Caco-2 (cell line): ENCODE results near the gene LRRC15. TPM values are rescaled to one million over a fixed set of nuclear protein-coding genes. Genes with fewer than 3 reads are reported as not detected.

Source experiments
- BruUV-seq: library from RNA; stranded (reverse); fragments of 400-500 nt; replicated peaks from 2 replicates; lab custom pipeline; 2021; lab: Mats Ljungman, UMichigan
- CTCF ChIA-PET: fragments of 300-600 bp; sonication (Branson Sonifier 250); formaldehyde crosslinking; loops from one replicate; lab custom pipeline; 2022; ENCODE audit warnings: antibody characterized with exemption; lab: Charles Lee
- POLR2A ChIA-PET: fragments of 300-600 bp; sonication (Branson Sonifier 250); formaldehyde crosslinking; loops from one replicate; lab custom pipeline; 2022; ENCODE audit warnings: antibody characterized with exemption; lab: Charles Lee
- DNase-seq, 2 experiments: peaks; one replicate each; pipeline versions ENCODE4 v3.0.0 to v3.0.0-alpha.2; 2020 to 2022
- H3K27me3 ChIP-seq: replicated peaks from 2 replicates; pipeline ENCODE4 v1.6.0; 2011; ENCODE audit warnings: low read length; ENCODE audit not compliant: control insufficient read depth, insufficient read depth
- H3K36me3 ChIP-seq: 2 replicates; pipeline ENCODE4 v1.5.1; 2011; ENCODE audit warnings: low read length; ENCODE audit not compliant: control insufficient read depth, insufficient read depth
- H3K4me1 ChIP-seq: fragments of 250-450 bp; sonication (Bioruptor Pico); 2 replicates; pipeline ENCODE4 v1.5.1; 2020; ENCODE audit warnings: mild to moderate bottlenecking
- H3K4me3 ChIP-seq: 2 replicates; pipeline ENCODE4 v1.5.1; 2011; ENCODE audit warnings: low read depth, mild to moderate bottlenecking, control low read depth, low read length
- H3K9me3 ChIP-seq: fragments of 250-450 bp; sonication (Bioruptor Pico); 2 replicates; pipeline ENCODE4 v1.5.1; 2020; ENCODE audit warnings: mild to moderate bottlenecking, moderate library complexity
- H3K27ac Mint-ChIP-seq: one replicate; pipeline ENCODE4 v1.8.0; 2022; ENCODE audit warnings: mixed read lengths; ENCODE audit not compliant: unreplicated experiment
- H3K27me3 Mint-ChIP-seq: one replicate; pipeline ENCODE4 v1.8.0; 2022; ENCODE audit warnings: mixed read lengths; ENCODE audit not compliant: insufficient read depth, unreplicated experiment
- H3K36me3 Mint-ChIP-seq: one replicate; pipeline ENCODE4 v1.8.0; 2022; ENCODE audit warnings: mild to moderate bottlenecking, mixed read lengths; ENCODE audit not compliant: insufficient read depth, unreplicated experiment
- H3K4me1 Mint-ChIP-seq: one replicate; pipeline ENCODE4 v1.8.0; 2022; ENCODE audit warnings: low read depth, mixed read lengths; ENCODE audit not compliant: unreplicated experiment
- H3K4me3 Mint-ChIP-seq: one replicate; pipeline ENCODE4 v1.8.0; 2022; ENCODE audit warnings: mild to moderate bottlenecking, moderate library complexity, mixed read lengths; ENCODE audit not compliant: unreplicated experiment
- H3K9me3 Mint-ChIP-seq: one replicate; pipeline ENCODE4 v1.8.0; 2022; ENCODE audit warnings: mixed read lengths; ENCODE audit not compliant: unreplicated experiment
- intact Hi-C: fragments of 100-400 bp; cut with micrococcal nuclease; formaldehyde crosslinking; loops from one replicate; pipeline ENCODE4 v1.10.0; 2022; ENCODE audit not compliant: unreplicated experiment
- total RNA-seq: library from RNA; stranded (reverse); gene quantifications from 2 replicates; pipeline ENCODE4 v1.2.3, GENCODE V29; 2022
- TF ChIP-seq, protein P1 (sequence below), 2 experiments: fragments of 200-600 bp in 1 of 2; IDR thresholded peaks; 1 replicate in 1 of 2; 2 replicates in 1 of 2; pipeline versions ENCODE4 v1.5.1 to v1.8.0; 2011 to 2022; ENCODE audit warnings: antibody characterized with exemption in 1 of 2, control low read depth in 1 of 2, inconsistent platforms in 1 of 2, low read depth in 1 of 2, low read length in 1 of 2, mild to moderate bottlenecking in 1 of 2, moderate library complexity in 1 of 2; ENCODE audit not compliant: insufficient read depth in 1 of 2, severe bottlenecking in 1 of 2, unreplicated experiment in 1 of 2

Gene LRRC15
- total RNA-seq, 1 experiment from 2014 or later: 0.09 TPM

DNA sequence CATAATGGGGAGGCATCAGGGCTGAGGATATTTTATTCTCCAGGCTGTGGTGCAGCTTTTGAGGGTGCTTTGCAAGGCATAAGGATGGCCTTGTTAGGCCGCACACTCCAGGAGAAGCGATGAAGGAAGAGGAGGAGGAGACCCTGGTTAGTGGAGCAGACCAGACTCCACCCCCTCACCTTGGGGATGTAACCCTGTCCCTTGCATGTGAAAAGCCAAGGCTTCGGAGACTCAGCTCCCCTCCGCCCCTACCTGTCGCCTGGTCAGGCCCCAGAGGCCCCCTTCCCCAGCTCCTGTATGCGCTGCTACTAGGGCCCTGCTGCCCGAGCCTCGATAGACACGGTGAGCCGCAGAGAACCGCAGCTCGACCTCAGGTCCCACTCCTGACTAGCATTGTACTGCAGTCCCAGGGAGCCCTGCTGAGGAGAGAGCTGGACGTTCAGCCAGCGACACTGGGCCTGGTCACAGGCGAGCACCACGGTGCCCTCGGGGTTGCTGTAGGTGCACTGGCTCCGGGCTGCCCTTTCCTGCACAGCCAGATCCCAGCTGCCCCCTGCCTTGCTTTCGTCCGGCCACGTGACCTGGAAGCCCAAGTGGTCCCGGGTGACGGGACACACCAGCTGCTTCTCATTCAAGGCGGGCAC is 28.7 kb downstream of the LRRC15 start:
- H3K27ac Mint-ChIP-seq: peak overlapping the region; percentile 81
- peaks cover 7% of the 10 kb centered on the region for H3K36me3 Mint-ChIP-seq
- H3K36me3 ChIP-seq: no peaks in the 10 kb centered on the region
- peak overlapping the region; percentile 18 for H3K4me3 Mint-ChIP-seq
- BruUV-seq: no TSS peak
- no peaks in the 10 kb centered on the region for H3K9me3 Mint-ChIP-seq
- ChIA-PET POLR2A (no interaction called here), CTCF (no interaction called here)
- intact Hi-C loops: no loop called here
- peaks cover 40% of the 10 kb centered on the region for H3K4me1 ChIP-seq
- no peaks in the 10 kb centered on the region for H3K9me3 ChIP-seq
- no peaks in the 10 kb centered on the region for H3K27me3 Mint-ChIP-seq
- DNase-seq: no peak
- peaks cover 40% of the 10 kb centered on the region for H3K4me1 Mint-ChIP-seq
- no peak overlapping the region for H3K4me3 ChIP-seq
- TF ChIP-seq, protein P1, sequence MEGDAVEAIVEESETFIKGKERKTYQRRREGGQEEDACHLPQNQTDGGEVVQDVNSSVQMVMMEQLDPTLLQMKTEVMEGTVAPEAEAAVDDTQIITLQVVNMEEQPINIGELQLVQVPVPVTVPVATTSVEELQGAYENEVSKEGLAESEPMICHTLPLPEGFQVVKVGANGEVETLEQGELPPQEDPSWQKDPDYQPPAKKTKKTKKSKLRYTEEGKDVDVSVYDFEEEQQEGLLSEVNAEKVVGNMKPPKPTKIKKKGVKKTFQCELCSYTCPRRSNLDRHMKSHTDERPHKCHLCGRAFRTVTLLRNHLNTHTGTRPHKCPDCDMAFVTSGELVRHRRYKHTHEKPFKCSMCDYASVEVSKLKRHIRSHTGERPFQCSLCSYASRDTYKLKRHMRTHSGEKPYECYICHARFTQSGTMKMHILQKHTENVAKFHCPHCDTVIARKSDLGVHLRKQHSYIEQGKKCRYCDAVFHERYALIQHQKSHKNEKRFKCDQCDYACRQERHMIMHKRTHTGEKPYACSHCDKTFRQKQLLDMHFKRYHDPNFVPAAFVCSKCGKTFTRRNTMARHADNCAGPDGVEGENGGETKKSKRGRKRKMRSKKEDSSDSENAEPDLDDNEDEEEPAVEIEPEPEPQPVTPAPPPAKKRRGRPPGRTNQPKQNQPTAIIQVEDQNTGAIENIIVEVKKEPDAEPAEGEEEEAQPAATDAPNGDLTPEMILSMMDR (IDR thresholded peaks at IDR 0.05; ENCODE audit: insufficient read depth in 1 of 2, low read depth in 1 of 2, low read length in 1 of 2, severe bottlenecking in 1 of 2, unreplicated experiment in 1 of 2): no peak
- H3K27me3 ChIP-seq: no peaks in the 10 kb centered on the region

DNA sequence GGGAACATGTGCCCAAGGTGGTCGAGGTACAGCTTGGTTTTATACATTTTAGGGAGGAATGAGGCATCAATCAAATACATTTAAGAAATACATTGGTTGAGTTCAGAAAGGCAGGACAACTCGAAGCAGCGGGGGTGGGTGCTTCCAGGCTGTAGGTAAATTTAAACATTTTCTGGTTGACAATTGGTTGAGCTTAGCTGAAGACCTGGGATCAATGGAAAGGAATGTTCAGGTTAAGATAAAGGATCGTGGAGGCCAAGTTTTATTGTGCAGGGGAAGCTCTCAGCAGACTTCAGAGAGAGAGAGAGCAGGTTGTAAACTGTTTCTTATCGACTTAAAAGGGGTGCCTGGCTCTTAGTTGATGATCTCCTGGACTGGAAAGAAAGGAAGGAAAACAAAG is 29.7 kb downstream of the LRRC15 start:
- Mint-ChIP-seq H3K27ac (peak overlapping the region; percentile 65), H3K36me3 (peaks cover 7% of the 10 kb centered on the region), H3K27me3 (no peaks in the 10 kb centered on the region), H3K4me1 (peaks cover 40% of the 10 kb centered on the region), H3K9me3 (no peaks in the 10 kb centered on the region), H3K4me3 (peak overlapping the region; percentile 12)
- intact Hi-C loops: loop anchor here (10.0 kb wide), 1 partner anchor 235 kb away; no protein-coding TSS in a partner anchor
- no peaks in the 10 kb centered on the region for H3K36me3 ChIP-seq
- CTCF ChIA-PET: interaction anchor here (1.1 to 1.5 kb wide), 3 partner anchors 25 to 255 kb away, joined by 3 to 5 read pairs (median 5); no protein-coding TSS in a partner anchor
- H3K4me3 ChIP-seq: no peak overlapping the region
- no peaks in the 10 kb centered on the region for H3K9me3 ChIP-seq
- TF ChIP-seq, protein P1 (IDR thresholded peaks at IDR 0.05; ENCODE audit: insufficient read depth in 1 of 2, low read depth in 1 of 2, low read length in 1 of 2, severe bottlenecking in 1 of 2, unreplicated experiment in 1 of 2): no peak
- POLR2A ChIA-PET: interaction anchor here (0.6 kb wide), 1 partner anchor 205 kb away, joined by 8 read pairs; no protein-coding TSS in a partner anchor
- DNase-seq: peak; percentile 71 to 74
- no peaks in the 10 kb centered on the region for H3K27me3 ChIP-seq
- BruUV-seq: no TSS peak
- peaks cover 40% of the 10 kb centered on the region for H3K4me1 ChIP-seq

DNA sequence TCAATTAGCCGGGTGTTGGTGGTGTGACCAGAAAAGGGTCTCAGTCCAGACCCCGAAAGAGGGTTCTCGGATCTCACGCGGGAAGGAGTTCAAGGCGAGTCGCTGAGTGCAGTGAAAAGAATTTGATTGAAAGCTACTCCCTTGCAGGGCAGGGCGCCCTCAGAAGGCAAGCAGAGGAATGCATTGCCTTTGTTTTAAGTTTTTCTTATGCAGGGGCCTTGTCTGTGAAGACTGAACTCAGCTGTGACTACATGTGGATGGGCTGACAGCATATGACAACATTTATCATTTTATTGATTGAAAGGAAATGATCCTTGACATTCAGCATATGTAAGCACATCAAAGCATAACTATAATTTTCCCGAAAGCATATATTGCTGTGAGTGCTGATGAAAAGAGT is 30.2 kb downstream of the LRRC15 start:
- Mint-ChIP-seq H3K36me3 (peaks cover 7% of the 10 kb centered on the region), H3K4me3 (peak overlapping the region; percentile 12), H3K4me1 (peaks cover 40% of the 10 kb centered on the region), H3K27me3 (no peaks in the 10 kb centered on the region), H3K27ac (peak overlapping the region; percentile 65), H3K9me3 (no peaks in the 10 kb centered on the region)
- H3K4me3 ChIP-seq: no peak overlapping the region
- no TSS peak for BruUV-seq
- H3K27me3 ChIP-seq: no peaks in the 10 kb centered on the region
- TF ChIP-seq, protein P1 (IDR thresholded peaks at IDR 0.05; ENCODE audit: insufficient read depth in 1 of 2, low read depth in 1 of 2, low read length in 1 of 2, severe bottlenecking in 1 of 2, unreplicated experiment in 1 of 2): peak; percentile 12 to 21
- H3K4me1 ChIP-seq: peaks cover 40% of the 10 kb centered on the region
- ChIA-PET CTCF (interaction anchor here (0.7 to 1.5 kb wide), 6 partner anchors 12 to 641 kb away, joined by 3 to 8 read pairs (median 5); partner anchors contain the start of gene CPN2), POLR2A (interaction anchor here (0.6 kb wide), 1 partner anchor 634 kb away, joined by 4 read pairs; no protein-coding TSS in a partner anchor)
- DNase-seq: no peak
- intact Hi-C loops: loop anchor here (10.0 kb wide), 1 partner anchor 235 kb away; no protein-coding TSS in a partner anchor
- H3K9me3 ChIP-seq: no peaks in the 10 kb centered on the region
- H3K36me3 ChIP-seq: no peaks in the 10 kb centered on the region
